Measurements from ENCODE around the gene UTP14C. TPM values are rescaled to one million over a fixed set of nuclear protein-coding genes. Genes with fewer than 3 reads are reported as not detected.
"Not testable (repeated sequence)": the region's sequence is repeated elsewhere in the genome, so short reads cannot be mapped to it uniquely, and the experiment has no call there.

The UTP14C gene
- total RNA-seq, 1 experiment from 2014 or later: 6.5 TPM

GRCh38 chr13:52002361-52002760, 22.1 kb upstream of the UTP14C start:
- no peak for DNase-seq (ENCODE audit: low spot score)

GRCh38 chr13:52003541-52003940, 20.9 kb upstream of the UTP14C start:
- DNase-seq (ENCODE audit: low spot score): no peak

DNA sequence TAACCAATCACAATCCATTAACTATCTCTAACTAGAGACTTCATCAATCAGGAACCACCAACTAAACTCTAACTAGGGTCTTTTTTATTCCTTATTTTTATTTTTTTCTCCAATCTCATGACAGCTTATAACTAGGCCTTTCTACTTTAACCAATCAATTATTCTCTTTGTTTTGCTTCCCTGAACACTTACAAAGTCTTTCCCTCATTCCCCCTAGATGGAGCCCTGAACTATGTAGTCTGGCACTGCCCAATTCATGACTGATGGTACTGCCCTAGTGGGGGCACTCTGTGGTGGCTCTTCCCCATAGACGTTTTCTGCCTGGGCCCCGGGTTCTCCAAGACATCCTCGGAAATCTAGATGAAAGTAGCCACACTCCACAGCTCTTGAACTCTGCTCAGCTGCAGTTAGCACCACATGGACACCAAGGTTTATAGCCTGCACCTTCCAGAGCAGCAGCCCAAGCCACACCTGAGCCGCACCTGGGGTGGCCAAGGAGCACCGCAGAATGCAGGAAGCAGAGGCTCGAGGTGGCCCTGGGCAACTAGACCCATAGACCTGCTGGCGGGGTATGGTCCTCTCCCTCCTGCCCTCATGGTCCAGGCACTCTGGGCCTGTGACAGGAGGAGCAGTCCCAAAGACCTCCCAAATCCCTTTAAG, 19.9 kb upstream of the UTP14C start:
- no peak for DNase-seq (ENCODE audit: low spot score)

DNA sequence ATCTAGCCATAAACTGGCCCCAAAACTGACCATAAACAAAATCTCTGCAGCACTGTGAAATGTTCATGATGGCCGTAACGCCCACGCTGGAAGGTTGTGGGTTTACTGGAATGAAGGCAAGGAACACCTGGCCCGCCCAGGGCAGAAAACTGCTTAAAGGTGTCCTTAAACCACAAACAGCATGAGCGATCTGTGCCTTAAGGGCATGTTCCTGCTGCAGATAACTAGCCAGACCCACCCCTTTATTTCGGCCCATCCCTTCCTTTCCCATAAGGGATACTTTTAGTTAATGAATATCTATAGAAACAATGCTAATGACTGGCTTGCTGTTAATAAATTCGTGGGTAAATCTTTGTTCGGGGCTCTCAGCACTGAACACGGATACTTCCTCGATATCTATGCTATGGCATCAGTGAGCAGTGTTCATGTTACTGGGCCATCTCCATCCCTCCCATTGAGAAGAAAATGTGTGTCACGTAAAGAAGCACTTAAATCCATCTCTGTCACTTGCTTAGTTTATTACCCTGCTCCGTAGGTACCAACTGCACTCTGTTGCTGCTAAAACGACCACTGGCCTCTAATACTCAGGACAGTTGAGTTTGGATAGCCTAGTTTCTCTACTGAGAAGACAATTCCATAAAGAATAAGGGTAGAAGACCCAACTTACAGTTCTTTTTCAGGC, 18.5 kb upstream of the UTP14C start:
- no peak for DNase-seq (ENCODE audit: low spot score)

DNA sequence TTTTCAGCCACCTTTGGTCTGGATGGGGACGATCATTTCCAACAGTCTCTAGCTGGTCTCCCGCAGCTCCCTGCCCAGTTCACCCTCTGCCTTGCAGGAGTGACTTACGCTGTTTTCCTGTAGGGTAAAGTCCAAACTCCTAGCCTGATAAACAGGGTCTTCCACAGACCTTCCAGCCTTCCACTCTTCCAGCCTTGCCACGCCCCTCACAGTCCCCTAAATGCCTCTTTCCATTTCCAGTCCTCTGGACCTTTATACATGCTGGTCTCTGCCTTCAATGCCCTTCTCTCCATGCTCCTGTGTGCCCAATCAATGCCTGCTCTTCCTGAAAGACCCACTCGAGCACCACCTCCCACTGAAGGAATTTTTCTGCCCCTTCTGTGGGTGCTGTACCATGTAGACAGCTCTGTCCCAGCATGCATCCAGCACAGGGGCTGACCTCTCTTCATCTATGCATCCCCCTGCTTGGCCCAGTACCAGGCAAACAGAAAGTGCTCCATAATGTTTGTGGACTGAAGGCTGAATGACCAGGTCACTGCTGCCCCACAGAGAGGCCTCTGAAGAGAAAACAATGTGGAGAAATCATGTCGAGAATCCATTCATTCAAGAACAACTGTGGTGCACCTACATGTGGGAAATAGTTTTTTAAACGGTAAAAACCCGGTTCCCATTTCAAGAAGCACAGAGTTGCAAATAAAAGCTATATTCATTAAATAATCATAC, 17.8 kb upstream of the UTP14C start:
- DNase-seq (ENCODE audit: low spot score): no peak

DNA sequence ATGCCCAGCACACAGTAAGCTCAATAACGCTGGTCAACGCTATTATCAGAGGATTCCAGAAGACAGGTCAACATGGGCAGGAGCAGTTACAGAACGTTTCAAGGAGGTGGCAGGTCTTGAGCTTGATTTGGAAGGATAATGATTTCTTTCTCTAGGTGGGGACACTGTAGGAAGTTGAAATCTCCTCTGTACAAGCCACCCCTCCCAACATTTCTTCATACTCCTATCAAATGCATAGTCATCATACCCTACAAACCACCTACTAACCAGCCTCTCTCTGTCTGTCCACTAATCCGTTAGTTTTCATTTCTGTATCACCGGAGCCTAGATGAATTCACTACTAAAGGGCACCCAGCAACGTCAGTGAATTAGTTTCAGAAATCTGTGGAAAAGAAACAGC, 14.5 kb upstream of the UTP14C start:
- DNase-seq (ENCODE audit: low spot score): no peak

DNA sequence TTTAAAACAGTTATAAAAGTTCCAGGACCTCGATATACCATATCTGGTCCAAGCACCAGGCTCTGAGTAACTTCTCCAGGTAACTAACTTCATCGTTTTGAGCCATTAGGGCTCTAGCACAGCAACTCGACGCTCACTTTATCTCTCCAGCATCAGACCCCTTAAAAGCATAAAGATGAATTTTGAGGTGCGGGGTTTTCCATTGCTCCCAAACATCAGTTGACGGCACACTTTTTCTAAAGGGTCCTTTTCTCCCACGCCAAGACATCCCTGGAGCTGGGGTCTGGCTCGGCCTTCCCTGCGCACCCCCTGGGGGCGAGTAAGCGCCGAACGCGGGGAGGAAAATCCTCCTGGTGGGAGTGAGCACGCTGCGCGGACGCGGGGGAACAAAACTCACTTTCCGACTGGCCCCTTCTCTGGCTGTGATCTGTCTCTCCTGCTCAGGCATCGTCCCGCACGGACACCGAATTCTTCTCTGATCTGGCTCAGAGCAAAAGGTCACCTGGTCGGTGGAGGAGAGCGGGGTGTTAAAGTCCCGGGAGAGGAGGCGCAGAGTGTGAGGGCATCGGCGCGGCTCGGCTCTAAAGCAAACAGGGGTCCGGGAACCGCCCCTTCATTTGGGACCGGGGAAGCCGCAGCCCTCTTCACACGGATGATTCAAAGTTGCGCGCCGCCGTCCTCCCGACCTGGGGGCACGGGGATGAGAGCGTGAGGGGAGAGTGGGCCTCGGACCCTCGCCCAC, 13.4 kb upstream of the UTP14C start, which contains the start of gene ATP7B:
TSS of gene ATP7B (minus strand) at position 561 of the 742 bp plus-strand sequence. CDS start at position 448, 113 bp downstream.
- DNase-seq (ENCODE audit: low spot score): no peak

- DNase-seq (ENCODE audit: low spot score): peak; percentile 100
Observed at GRCh38 chr13:52011632-52012511, 12.6 kb upstream of the UTP14C start, which contains the start of gene ALG11. Gene ALG11, plus strand, starts transcription at chr13:52012398. Its CDS starts 21 bp downstream, at chr13:52012419.

- DNase-seq (ENCODE audit: low spot score): no peak
Observed at GRCh38 chr13:52012512-52012836, 12.0 kb upstream of the UTP14C start.

DNA sequence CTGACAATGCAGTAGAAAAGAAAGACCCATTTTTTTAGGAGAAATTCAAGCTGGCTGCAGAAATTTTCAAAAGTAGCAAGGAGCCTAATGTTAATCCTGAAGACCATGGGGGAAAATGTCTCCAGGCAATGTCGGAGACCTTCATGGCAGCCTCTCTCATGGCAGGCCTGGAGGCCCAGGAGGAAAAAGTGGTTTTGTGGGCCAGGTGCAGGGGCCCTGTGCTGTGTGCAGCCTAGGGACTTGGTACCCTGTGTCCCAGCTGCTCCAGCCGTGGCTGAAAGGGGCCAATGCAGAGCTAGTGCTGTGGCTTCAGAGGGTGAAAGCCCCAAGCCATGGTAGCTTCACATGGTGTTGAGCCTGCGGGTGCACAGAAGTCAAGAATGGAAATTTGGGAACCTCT, 8.2 kb upstream of the UTP14C start:
- no peak for DNase-seq (ENCODE audit: low spot score)

- no peak for DNase-seq (ENCODE audit: low spot score)
Observed at GRCh38 chr13:52020191-52020590, 4.3 kb upstream of the UTP14C start.

DNA sequence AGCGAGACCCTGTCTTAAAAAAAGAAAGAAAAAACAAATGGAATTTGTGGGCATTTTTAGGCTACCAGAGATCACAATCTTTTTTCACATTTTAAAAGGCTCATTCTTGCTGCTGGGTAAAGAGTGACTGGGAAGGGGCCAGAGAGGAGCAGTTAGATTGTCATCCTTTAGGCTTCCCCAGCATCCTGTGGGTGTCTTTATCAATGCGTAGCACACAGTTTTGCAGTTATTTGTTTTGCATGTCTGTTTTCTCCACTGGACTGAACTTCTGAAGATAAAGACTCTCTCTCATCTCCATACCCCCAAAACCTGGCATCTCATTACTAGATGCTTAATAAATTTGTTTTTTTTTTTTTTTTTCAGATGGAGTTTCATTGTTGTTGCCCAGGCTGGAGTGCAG, 2.1 kb upstream of the UTP14C start:
- no peak for DNase-seq (ENCODE audit: low spot score)

DNA sequence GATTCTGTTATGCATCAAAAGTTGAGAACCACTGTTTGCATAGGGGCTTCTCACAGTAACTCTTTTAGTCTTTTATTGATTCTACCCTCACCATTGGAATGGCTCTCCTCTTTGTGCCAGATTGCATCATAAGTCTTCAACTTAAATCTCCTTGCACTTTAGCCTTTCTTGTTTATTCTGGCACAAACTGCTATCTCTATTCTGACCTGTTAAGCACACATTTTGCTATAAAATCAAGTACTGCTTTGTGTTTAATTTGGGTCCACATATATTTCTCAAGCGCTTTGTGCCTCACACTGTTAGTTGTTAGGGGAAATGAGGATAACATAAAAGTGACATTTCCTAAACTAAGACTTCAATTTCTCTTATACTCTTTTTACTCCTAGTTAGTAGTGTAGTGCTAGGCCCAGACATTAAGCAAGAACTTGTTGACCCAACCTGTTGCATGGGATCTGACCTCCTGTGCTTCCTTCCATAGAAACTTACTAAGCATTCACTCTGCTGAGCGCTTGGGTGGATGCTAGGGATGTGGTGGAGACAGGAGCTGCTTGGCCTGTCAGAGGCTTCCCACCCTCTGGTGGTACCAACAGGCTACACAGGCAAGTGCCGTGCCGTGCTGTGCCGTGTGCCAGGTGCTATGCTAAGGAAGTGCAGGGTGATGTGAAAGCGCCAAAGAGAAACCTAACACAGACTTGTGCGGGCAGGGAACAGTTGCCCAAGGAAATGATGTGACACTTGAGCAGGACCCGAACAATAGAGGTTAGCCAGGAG, 1.2 kb downstream of the UTP14C start:
- DNase-seq (ENCODE audit: low spot score): no peak

- DNase-seq (ENCODE audit: low spot score): no peak
Observed at GRCh38 chr13:52026246-52026626, 1.7 kb downstream of the UTP14C start.

DNA sequence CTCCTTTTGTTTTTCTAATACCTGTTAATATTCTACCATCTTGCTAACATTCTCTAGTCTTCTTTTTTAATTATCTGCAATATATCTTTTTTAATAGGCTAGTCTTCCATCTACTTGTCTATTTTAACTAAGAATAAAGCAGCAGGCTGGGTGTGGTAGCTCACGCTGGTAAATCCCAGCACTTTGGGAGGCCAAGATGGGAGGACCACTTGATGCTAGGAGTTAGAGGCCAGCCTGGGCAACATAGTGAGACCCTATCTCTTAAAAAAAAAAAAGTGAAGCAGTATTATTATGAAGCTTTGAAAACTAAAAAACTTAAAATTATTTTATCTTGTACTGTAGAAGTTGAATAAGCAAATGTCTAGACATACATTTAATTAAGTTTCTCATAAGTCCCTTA, 3.3 kb downstream of the UTP14C start:
- DNase-seq (ENCODE audit: low spot score): no peak

- DNase-seq (ENCODE audit: low spot score): no peak
Observed at GRCh38 chr13:52029569-52029968, 5.1 kb downstream of the UTP14C start.

DNA sequence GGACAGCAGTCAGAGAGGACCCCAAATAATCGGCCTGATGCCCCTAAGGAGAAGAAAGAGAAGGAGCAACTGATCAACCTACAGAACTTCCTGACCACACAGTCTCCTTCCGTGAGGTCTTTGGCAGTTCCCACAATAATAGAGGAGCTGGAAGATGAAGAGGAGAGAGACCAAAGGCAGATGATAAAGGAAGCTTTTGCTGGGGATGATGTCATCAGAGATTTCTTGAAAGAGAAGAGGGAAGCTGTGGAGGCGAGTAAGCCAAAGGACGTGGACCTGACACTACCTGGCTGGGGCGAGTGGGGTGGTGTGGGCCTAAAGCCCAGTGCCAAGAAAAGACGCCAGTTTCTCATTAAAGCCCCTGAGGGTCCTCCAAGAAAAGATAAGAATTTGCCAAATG, 5.9 kb downstream of the UTP14C start:
- DNase-seq (ENCODE audit: low spot score): not testable (repeated sequence)

DNA sequence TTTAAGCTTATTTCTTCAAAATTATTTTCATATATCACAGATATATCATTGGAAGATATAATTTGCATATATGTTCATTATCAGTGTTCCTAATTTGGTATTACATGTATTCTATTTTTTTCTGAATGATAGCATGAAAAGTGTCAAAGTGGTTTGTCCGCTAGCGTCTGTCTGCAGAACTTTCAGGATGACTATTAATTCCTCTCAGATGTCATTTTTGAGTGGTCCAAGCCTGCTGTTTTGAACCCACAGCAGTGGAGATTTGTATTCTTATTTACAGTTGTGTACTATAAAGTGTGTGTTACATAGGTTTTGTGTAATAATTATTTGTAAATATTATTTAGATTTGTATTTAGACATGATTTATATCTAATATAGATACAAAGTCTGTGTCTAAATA, 8.5 kb downstream of the UTP14C start:
- DNase-seq (ENCODE audit: low spot score): no peak

DNA sequence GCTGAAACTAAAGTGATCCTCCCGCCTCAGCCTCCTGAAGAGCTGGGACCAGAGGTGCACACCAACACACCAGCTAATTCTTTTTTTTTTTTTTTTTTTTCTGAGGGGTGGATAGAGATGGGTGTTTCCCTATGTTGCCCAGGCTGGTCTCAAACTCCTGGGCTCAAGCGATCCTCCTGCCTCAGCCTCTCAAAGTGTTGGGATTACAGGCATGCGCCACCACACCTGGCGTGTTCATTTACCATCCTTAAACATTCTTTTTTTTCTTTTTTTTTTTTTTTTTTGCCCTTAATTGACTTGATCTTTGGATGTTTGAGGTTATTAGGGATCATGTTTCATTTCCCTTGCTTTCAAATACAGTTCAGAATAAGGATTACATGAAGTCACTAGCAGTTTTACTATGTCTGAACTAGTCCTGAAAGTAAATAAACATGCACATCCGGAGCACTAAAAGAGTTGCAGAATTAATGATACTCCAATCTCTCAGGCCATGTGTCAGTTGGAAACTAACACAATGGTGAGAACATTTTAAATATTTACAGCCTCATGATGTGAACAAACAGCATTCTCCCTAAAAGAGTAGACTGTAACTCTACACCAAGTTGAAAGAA, 10.2 kb downstream of the UTP14C start:
- DNase-seq (ENCODE audit: low spot score): no peak

DNA sequence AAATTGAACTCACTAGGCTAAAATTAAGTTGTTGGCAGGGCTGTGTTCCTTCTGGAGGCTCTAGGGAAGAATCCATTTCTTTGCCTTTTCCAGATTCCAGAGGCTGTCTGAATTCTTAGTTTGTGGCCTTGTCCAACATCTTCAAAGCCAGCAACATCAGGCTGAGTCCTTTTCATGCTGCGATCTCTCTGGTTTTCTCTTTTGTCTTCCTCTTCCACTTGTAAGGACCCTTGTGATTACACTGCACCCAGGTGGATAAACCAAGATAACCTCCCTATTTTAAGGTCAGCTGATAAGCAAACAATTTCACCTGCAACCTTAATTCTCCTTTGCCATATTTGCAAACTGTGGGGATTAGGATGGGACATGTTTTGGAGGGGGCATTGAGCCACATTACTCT, 11.5 kb downstream of the UTP14C start:
- DNase-seq (ENCODE audit: low spot score): no peak

All from HT-29 (cell line).